ENCODE measurements around the gene PSORS1C1. TPM values are rescaled to one million over a fixed set of nuclear protein-coding genes. Genes with fewer than 3 reads are reported as not detected.
"Not testable (repeated sequence)": the region's sequence is repeated elsewhere in the genome, so short reads cannot be mapped to it uniquely, and the experiment has no call there.

PSORS1C1 gene
- total RNA-seq, 2 experiments from 2014 or later, result not detected

- H3K27me3 Mint-ChIP-seq, result no peaks in the 10 kb centered on the region
- POLR2A ChIA-PET, result interaction anchor here (1.5 to 2.5 kb wide), 2 partner anchors 21 to 22 kb away, joined by 4 to 11 read pairs; partner anchors contain the start of genes CCHCR1 and TCF19
- CTCF ChIA-PET, result no interaction called here
- no peaks in the 10 kb centered on the region for H3K9me3 Mint-ChIP-seq
- H3K36me3 Mint-ChIP-seq (ENCODE audit: low read depth), result no peaks in the 10 kb centered on the region
- no peak for DNase-seq
- peaks cover 32% of the 10 kb centered on the region for H3K4me1 Mint-ChIP-seq
- peak overlapping the region; percentile 28 for H3K27ac Mint-ChIP-seq
- H3K4me3 Mint-ChIP-seq, result peak overlapping the region; percentile 81
These were observed 65.3 kb downstream of the PSORS1C1 start for GRCh38 chr6:31179896-31180295.

GRCh38 chr6:31180500-31180899, 65.9 kb downstream of the PSORS1C1 start:
- ChIA-PET POLR2A (interaction anchor here (2.5 kb wide), 1 partner anchor 22 kb away, joined by 11 read pairs; the partner anchor contains the start of genes CCHCR1 and TCF19), CTCF (interaction anchor here (0.6 kb wide), 1 partner anchor 485 kb away, joined by 4 read pairs; no protein-coding TSS in a partner anchor)
- Mint-ChIP-seq H3K36me3 (ENCODE audit: low read depth) (no peaks in the 10 kb centered on the region), H3K27ac (peak overlapping the region; percentile 28), H3K9me3 (no peaks in the 10 kb centered on the region), H3K4me1 (peaks cover 35% of the 10 kb centered on the region), H3K27me3 (no peaks in the 10 kb centered on the region), H3K4me3 (peak overlapping the region; percentile 81)
- DNase-seq, result peak; percentile 78

GRCh38 chr6:31183287-31183686, 68.7 kb downstream of the PSORS1C1 start:
- H3K27me3 Mint-ChIP-seq; H3K9me3 Mint-ChIP-seq; H3K27ac Mint-ChIP-seq; DNase-seq; H3K4me3 Mint-ChIP-seq; H3K36me3 Mint-ChIP-seq (ENCODE audit: low read depth): not testable (repeated sequence)
- CTCF ChIA-PET, result interaction anchor here (0.9 kb wide), 1 partner anchor 183 kb away, joined by 3 read pairs; no protein-coding TSS in a partner anchor
- POLR2A ChIA-PET, result interaction anchor here (1.8 kb wide), 1 partner anchor 14 kb away, joined by 4 read pairs; no protein-coding TSS in a partner anchor
- peaks cover 36% of the 10 kb centered on the region for H3K4me1 Mint-ChIP-seq

- CTCF ChIA-PET, result interaction anchor here (0.9 kb wide), 2 partner anchors 97 to 183 kb away, joined by 3 read pairs; no protein-coding TSS in a partner anchor
- peaks cover 30% of the 10 kb centered on the region for H3K4me1 Mint-ChIP-seq
- H3K4me3 Mint-ChIP-seq; DNase-seq; POLR2A ChIA-PET; H3K27me3 Mint-ChIP-seq; H3K27ac Mint-ChIP-seq; H3K9me3 Mint-ChIP-seq; H3K36me3 Mint-ChIP-seq (ENCODE audit: low read depth): not testable (repeated sequence)
These were observed 69.3 kb downstream of the PSORS1C1 start for GRCh38 chr6:31183859-31184258.

- CTCF ChIA-PET; H3K4me3 Mint-ChIP-seq; H3K9me3 Mint-ChIP-seq; DNase-seq; H3K27ac Mint-ChIP-seq; POLR2A ChIA-PET; H3K27me3 Mint-ChIP-seq; H3K36me3 Mint-ChIP-seq (ENCODE audit: low read depth): not testable (repeated sequence)
- peaks cover 16% of the 10 kb centered on the region for H3K4me1 Mint-ChIP-seq
These were observed 71.1 kb downstream of the PSORS1C1 start for GRCh38 chr6:31185695-31186051.

- Mint-ChIP-seq H3K4me1 (peaks cover 15% of the 10 kb centered on the region), H3K27ac (no peak overlapping the region), H3K9me3 (no peaks in the 10 kb centered on the region), H3K27me3 (no peaks in the 10 kb centered on the region), H3K4me3 (no peak overlapping the region), H3K36me3 (ENCODE audit: low read depth) (no peaks in the 10 kb centered on the region)
- CTCF ChIA-PET, result no interaction called here
- DNase-seq, result no peak
- POLR2A ChIA-PET, result interaction anchor here (1.3 kb wide), 1 partner anchor 12 kb away, joined by 4 read pairs; no protein-coding TSS in a partner anchor
These were observed 71.6 kb downstream of the PSORS1C1 start for GRCh38 chr6:31186052-31186734.

GRCh38 chr6:31187780-31188194, 73.2 kb downstream of the PSORS1C1 start:
- Mint-ChIP-seq H3K4me1 (peaks cover 15% of the 10 kb centered on the region), H3K9me3 (no peaks in the 10 kb centered on the region), H3K27ac (no peak overlapping the region), H3K4me3 (no peak overlapping the region), H3K27me3 (no peaks in the 10 kb centered on the region), H3K36me3 (ENCODE audit: low read depth) (no peaks in the 10 kb centered on the region)
- ChIA-PET CTCF (interaction anchor here (1.1 kb wide), 1 partner anchor 9 kb away, joined by 3 read pairs; no protein-coding TSS in a partner anchor), POLR2A (no interaction called here)
- DNase-seq, result no peak

- H3K36me3 Mint-ChIP-seq (ENCODE audit: low read depth); CTCF ChIA-PET; DNase-seq; POLR2A ChIA-PET; H3K27ac Mint-ChIP-seq; H3K4me3 Mint-ChIP-seq; H3K27me3 Mint-ChIP-seq; H3K9me3 Mint-ChIP-seq: not testable (repeated sequence)
- H3K4me1 Mint-ChIP-seq, result peaks cover 17% of the 10 kb centered on the region
These were observed 74.6 kb downstream of the PSORS1C1 start for GRCh38 chr6:31189223-31189622.

Other genes with a start within 250 kb of the PSORS1C1 start
- gene DDR1, start 230.3 kb upstream of the PSORS1C1 start, total RNA-seq, result 1 to 10 TPM; 1.8 to 3.2 TPM
- gene GTF2H4, start 206.6 kb upstream of the PSORS1C1 start, total RNA-seq, result 10 to 100 TPM; 25.6 to 26.4 TPM
- 10 to 100 TPM; 33.6 to 37.0 TPM for gene VARS2, start 200.6 kb upstream of the PSORS1C1 start, total RNA-seq
- not detected for gene SFTA2, start 182.6 kb upstream of the PSORS1C1 start, total RNA-seq
- not detected for gene MUCL3, start 173.8 kb upstream of the PSORS1C1 start, total RNA-seq
- not detected for gene MUC21, start 131.1 kb upstream of the PSORS1C1 start, total RNA-seq
- not detected for gene MUC22, start 104.3 kb upstream of the PSORS1C1 start, total RNA-seq
- not detected for gene C6orf15, start 2.2 kb upstream of the PSORS1C1 start, total RNA-seq
- not detected for gene CDSN, start 5.6 kb downstream of the PSORS1C1 start, total RNA-seq
- not detected for gene PSORS1C2, start 24.3 kb downstream of the PSORS1C1 start, total RNA-seq
- gene CCHCR1, start 43.0 kb downstream of the PSORS1C1 start, total RNA-seq, result 10 to 100 TPM; 36.1 to 36.7 TPM
- gene TCF19, start 43.8 kb downstream of the PSORS1C1 start, total RNA-seq, result 10 to 100 TPM; 78.9 to 80.7 TPM
- not detected for gene POU5F1, start 55.9 kb downstream of the PSORS1C1 start, total RNA-seq
- gene HLA-C, start 157.3 kb downstream of the PSORS1C1 start, total RNA-seq, result 1,000 to 10,000 TPM; 1,690 to 1,696 TPM
- gene HLA-B, start 242.4 kb downstream of the PSORS1C1 start, total RNA-seq, result 1,000 to 10,000 TPM; 5,151 to 5,157 TPM